ENCODE measurements around the gene NSDHL.

GRCh38 chrX:152908486-152908885, 77.6 kb downstream of the NSDHL start:
- TF ChIP-seq CTCF (IDR thresholded peaks at IDR 0.05), result no peak
- no peak for TF ChIP-seq POLR2A (IDR thresholded peaks at IDR 0.05)
